Esophagus squamous epithelium (tissue), 5 donors: ENCODE measurements around the gene COL8A1. TPM values are rescaled to one million over a fixed set of nuclear protein-coding genes. Genes with fewer than 3 reads are reported as not detected.

ENCODE experiments used
- DNase-seq: peaks from one replicate; lab custom pipeline; 2025; lab: John Stamatoyannopoulos, UW
- H3K27ac ChIP-seq, 4 donors: fragments of 200-600 bp; sonication (generic); one replicate each; pipeline ENCODE4 v1.5.1; 2016 to 2019; ENCODE audit warnings: mild to moderate bottlenecking in 1 of 4
- H3K27me3 ChIP-seq, 4 donors: fragments of 200-600 bp; sonication (generic); 1 replicate in 3 of 4; 2 replicates in 1 of 4; pipeline versions ENCODE4 v1.5.1 to v1.6.0; 2017 to 2021; ENCODE audit warnings: antibody characterized with exemption in 1 of 4
- H3K36me3 ChIP-seq, 3 donors: fragments of 200-600 bp; sonication (generic); one replicate each; pipeline ENCODE4 v1.5.1; 2016 to 2019
- H3K4me1 ChIP-seq, 3 donors: fragments of 200-600 bp; sonication (generic); one replicate each; pipeline ENCODE4 v1.5.1; 2017 to 2019
- H3K4me3 ChIP-seq, 4 donors: fragments of 200-600 bp; sonication (generic); 1 replicate in 3 of 4; 2 replicates in 1 of 4; pipeline ENCODE4 v1.5.1; 2016 to 2019; ENCODE audit warnings: mild to moderate bottlenecking in 2 of 4, moderate library complexity in 1 of 4
- H3K9me3 ChIP-seq, 3 donors: fragments of 200-600 bp; sonication (generic); one replicate each; pipeline ENCODE4 v1.5.1; 2016 to 2019
- CTCF ChIP-seq, 6 experiments: fragments of 450-650 bp in 4 of 6; fragments of 200-600 bp in 2 of 6; sonication (generic) in 2 of 6; IDR thresholded peaks; one replicate each; pipeline ENCODE4 v1.5.1; 2016 to 2019; ENCODE audit warnings: antibody characterized with exemption in 6 of 6, mild to moderate bottlenecking in 4 of 6, moderate library complexity in 4 of 6
- POLR2A ChIP-seq, 4 donors: fragments of 450-650 bp; IDR thresholded peaks; one replicate each; pipeline ENCODE4 v1.6.1; 2017; ENCODE audit warnings: antibody characterized with exemption in 4 of 4, mild to moderate bottlenecking in 4 of 4, moderate library complexity in 3 of 4
- WGBS, 2 donors: methylation state at CpG; one replicate each; pipeline ENCODE4 v1.1.5; 2018; 5-methylcytosine and 5-hydroxymethylcytosine counted together
- intact Hi-C: fragments of 100-400 bp; cut with DNase I; formaldehyde crosslinking; loops from one replicate; pipeline ENCODE4 v1.15.0; 2022
- total RNA-seq, 4 donors: library from RNA; depleted of rRNA; stranded (reverse); fragments of >200 nt; gene quantifications; one replicate each; pipeline ENCODE4 v1.1.0, GENCODE V29; 2016
- donor health status: DM: yes; HTN: yes; CAD: no.

COL8A1 gene
- total RNA-seq, 4 donors from 2014 or later: 2.3 to 15.6 (median 5.0) TPM

DNA sequence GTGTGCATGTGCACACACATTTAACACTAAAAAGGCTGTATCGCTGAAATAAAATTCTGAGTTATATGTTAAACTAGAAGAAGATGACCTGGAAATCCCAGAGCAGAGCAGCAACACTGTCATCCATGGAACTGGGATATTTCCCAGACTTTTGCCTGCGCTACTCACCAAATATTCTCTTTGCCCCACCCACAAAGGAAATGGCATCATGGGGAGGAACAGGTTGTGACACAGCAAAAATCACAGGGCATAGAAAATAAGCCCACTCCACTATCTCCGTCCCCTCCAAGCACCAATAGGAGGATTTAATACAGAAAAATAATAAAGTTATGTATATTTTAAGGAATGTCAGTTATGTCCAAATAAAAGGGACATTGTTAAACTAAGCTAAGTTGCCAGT, 71.7 kb downstream of the COL8A1 start:
- 88 to 95% methylated on average over 3 of the region's 3 CpGs for WGBS, 2 donors
- Histone ChIP-seq H3K4me3 (no peak overlapping the region), H3K9me3 (no peaks in the 10 kb centered on the region), H3K27ac (no peak overlapping the region), H3K36me3 (no peaks in the 10 kb centered on the region), H3K27me3 (no peaks in the 10 kb centered on the region), H3K4me1 (no peaks in the 10 kb centered on the region)
- intact Hi-C loops: no loop called here
- TF ChIP-seq POLR2A (IDR thresholded peaks at IDR 0.05) (no peak), CTCF (IDR thresholded peaks at IDR 0.05) (no peak)
- no peak for DNase-seq

DNA sequence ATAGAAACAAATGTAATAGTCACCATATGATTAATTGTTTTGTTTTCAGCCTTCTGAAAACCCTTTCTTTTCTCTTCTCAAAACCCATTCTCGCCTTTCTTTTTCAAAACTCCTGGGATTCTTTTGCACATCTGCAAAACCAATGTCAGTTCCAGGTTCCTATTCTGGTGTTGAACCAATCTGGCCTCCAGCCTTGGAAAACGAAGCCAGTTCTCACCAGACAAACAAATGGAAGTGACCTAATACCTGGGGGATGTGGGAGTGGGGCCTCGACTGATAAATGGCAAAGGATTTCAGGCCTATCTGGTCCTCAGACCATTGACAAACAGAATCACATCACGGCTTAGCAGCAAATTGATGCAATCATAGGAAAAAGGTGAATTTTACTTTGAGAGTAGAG, 73.0 kb downstream of the COL8A1 start:
- no peaks in the 10 kb centered on the region for H3K27me3 ChIP-seq
- 67 to 69% methylated on average over 4 of the region's 4 CpGs for WGBS, 2 donors
- no peaks in the 10 kb centered on the region for H3K4me1 ChIP-seq
- no peak for DNase-seq
- H3K27ac ChIP-seq: no peak overlapping the region
- no peak overlapping the region for H3K4me3 ChIP-seq
- H3K36me3 ChIP-seq: no peaks in the 10 kb centered on the region
- no peaks in the 10 kb centered on the region for H3K9me3 ChIP-seq
- intact Hi-C loops: no loop called here
- TF ChIP-seq CTCF (IDR thresholded peaks at IDR 0.05) (no peak), POLR2A (IDR thresholded peaks at IDR 0.05) (no peak)

DNA sequence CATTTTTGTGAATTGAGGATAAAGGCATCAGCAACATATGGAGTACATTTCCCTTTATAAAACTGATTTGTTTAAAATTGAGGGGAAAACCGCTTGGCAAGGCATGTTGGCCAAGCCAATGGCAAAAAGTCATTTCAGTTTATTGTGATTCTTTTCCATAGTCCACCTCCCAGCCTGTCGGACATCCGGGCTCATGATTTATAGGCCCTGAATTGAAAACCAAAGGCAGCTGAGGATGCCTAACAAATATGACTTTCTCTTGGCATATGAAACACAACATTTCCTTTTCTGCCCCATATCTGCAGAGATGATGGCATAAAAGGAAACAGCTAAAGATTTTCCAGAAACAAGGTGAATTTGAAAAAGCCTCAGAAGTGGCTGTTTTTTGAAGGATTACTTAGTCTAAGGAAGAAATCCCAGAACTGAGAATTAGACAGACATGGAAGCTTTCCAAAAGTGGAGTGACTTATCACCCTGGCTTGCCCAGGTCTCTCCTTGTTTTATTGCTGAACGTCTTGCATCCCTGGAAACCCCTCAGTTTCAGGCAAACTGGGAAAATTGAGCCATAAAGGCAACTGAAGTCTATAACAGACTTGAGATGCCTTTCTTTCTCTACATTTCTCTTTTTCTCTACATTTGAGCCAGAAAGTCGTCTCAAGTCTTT, 74.0 kb downstream of the COL8A1 start:
- intact Hi-C loops: no loop called here
- H3K4me1 ChIP-seq: no peaks in the 10 kb centered on the region
- no peak for DNase-seq
- no peak overlapping the region for H3K27ac ChIP-seq
- no peaks in the 10 kb centered on the region for H3K27me3 ChIP-seq
- H3K36me3 ChIP-seq: no peaks in the 10 kb centered on the region
- H3K9me3 ChIP-seq: no peaks in the 10 kb centered on the region
- TF ChIP-seq CTCF (IDR thresholded peaks at IDR 0.05) (no peak), POLR2A (IDR thresholded peaks at IDR 0.05) (no peak)
- 66 to 82% methylated on average over 5 of the region's 5 CpGs for WGBS, 2 donors
- H3K4me3 ChIP-seq: no peak overlapping the region

DNA sequence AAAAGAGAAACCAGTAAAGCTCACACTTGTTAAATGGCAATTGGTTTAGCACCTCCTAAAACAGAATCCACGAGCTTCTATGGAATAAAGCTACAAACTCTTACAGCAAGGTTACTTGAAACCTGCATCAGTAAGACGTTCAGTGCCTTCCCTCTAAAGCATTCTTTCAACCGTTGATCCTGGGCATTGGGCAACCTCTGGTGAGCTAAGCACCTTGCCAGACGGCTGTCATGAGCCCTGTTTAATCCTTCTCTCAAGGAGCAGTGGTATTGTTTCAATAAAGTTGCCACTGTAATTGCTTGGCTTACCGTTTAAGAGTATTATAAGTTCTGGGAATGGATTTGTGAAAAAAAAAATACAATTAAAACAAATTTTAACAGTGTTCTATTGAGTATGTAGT, 75.0 kb downstream of the COL8A1 start:
- H3K36me3 ChIP-seq: no peaks in the 10 kb centered on the region
- intact Hi-C loops: no loop called here
- no peaks in the 10 kb centered on the region for H3K27me3 ChIP-seq
- TF ChIP-seq POLR2A (IDR thresholded peaks at IDR 0.05) (no peak), CTCF (IDR thresholded peaks at IDR 0.05) (no peak)
- H3K4me1 ChIP-seq: no peaks in the 10 kb centered on the region
- no peak for DNase-seq
- WGBS, 2 donors: 32 to 46% methylated on average over 5 of the region's 5 CpGs
- no peaks in the 10 kb centered on the region for H3K9me3 ChIP-seq
- no peak overlapping the region for H3K27ac ChIP-seq
- H3K4me3 ChIP-seq: no peak overlapping the region

DNA sequence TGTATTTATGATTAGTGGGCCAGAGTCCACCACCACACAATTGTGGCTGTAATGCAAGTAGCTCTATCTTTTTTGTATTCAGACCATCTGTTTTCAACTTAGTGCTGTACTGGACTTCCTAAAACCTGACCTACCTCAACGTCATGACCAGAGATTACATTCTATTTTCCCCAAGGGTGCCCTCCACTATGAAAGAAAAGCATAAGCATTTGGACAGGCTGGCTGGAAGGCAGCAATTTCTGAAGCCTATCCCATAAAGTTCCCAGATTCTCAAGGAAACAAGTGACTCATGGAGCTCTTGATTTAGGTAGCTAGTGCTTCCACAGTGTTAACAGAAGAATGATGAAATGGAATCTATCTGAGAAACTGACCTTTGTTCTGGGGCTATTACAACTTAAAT, 75.8 kb downstream of the COL8A1 start:
- Histone ChIP-seq H3K36me3 (no peaks in the 10 kb centered on the region), H3K27me3 (no peaks in the 10 kb centered on the region), H3K9me3 (no peaks in the 10 kb centered on the region), H3K4me3 (no peak overlapping the region), H3K27ac (no peak overlapping the region), H3K4me1 (no peaks in the 10 kb centered on the region)
- no peak for TF ChIP-seq POLR2A (IDR thresholded peaks at IDR 0.05)
- TF ChIP-seq CTCF (IDR thresholded peaks at IDR 0.05): no peak
- DNase-seq: no peak
- 44 to 64% methylated on average over 1 of the region's 1 CpG for WGBS, 2 donors
- intact Hi-C loops: no loop called here
